Panc1 (cell line): ENCODE data around the gene PBX1. TPM values are rescaled to one million over a fixed set of nuclear protein-coding genes. Genes with fewer than 3 reads are reported as not detected.

Experiments
- ATAC-seq: fragments of 200-7000 bp; cut with Tn5 transposase; 2 replicates; pipeline ENCODE4 v1.9.1; 2020; ENCODE audit warnings: mild to moderate bottlenecking, moderate library complexity
- BruUV-seq: library from RNA; stranded (reverse); fragments of 400-500 nt; replicated peaks from 2 replicates; lab custom pipeline; 2021; lab: Mats Ljungman, UMichigan
- CTCF ChIA-PET: fragments of 300-600 bp; sonication (Branson Sonifier 250); formaldehyde crosslinking; loops from one replicate; lab custom pipeline; 2022; ENCODE audit warnings: antibody characterized with exemption; lab: Charles Lee
- POLR2A ChIA-PET: fragments of 300-600 bp; sonication (Branson Sonifier 250); formaldehyde crosslinking; loops from one replicate; lab custom pipeline; 2022; ENCODE audit warnings: antibody characterized with exemption; lab: Charles Lee
- DNase-seq: peaks from one replicate; pipeline ENCODE4 v3.0.0-alpha.2; 2010; ENCODE audit warnings: low read depth, low spot score
- H3K27ac ChIP-seq: 2 replicates; pipeline ENCODE4 v1.5.1; 2011; ENCODE audit warnings: mild to moderate bottlenecking, low read length, inconsistent platforms
- H3K27me3 ChIP-seq: fragments of 200-500 bp; sonication (Bioruptor generic); 2 replicates; pipeline ENCODE4 v1.6.0; 2014; ENCODE audit warnings: low read length, inconsistent platforms; ENCODE audit not compliant: control insufficient read depth, insufficient read depth
- H3K36me3 ChIP-seq: fragments of 200-500 bp; sonication (Bioruptor generic); 2 replicates; pipeline ENCODE4 v1.5.1; 2014; ENCODE audit warnings: inconsistent platforms, mild to moderate bottlenecking, low read length, moderate library complexity; ENCODE audit not compliant: control insufficient read depth, insufficient read depth
- H3K4me1 ChIP-seq: 2 replicates; pipeline ENCODE4 v1.5.1; 2011; ENCODE audit warnings: inconsistent platforms, mild to moderate bottlenecking, low read length, moderate library complexity; ENCODE audit not compliant: control insufficient read depth, insufficient read depth
- H3K4me3 ChIP-seq, 2 experiments: 2 replicates each; pipeline ENCODE4 v1.5.1; 2011 to 2012; ENCODE audit warnings: low read depth in 2 of 2, low read length in 2 of 2, mild to moderate bottlenecking in 2 of 2, inconsistent platforms in 1 of 2, moderate library complexity in 1 of 2
- H3K9me3 ChIP-seq: fragments of 200-500 bp; sonication (Bioruptor generic); 2 replicates; pipeline ENCODE4 v1.5.1; 2014; ENCODE audit warnings: low read depth, mild to moderate bottlenecking, inconsistent platforms, low read length, moderate library complexity; ENCODE audit not compliant: control insufficient read depth, insufficient read depth
- CTCF ChIP-seq: fragments of 450-650 bp; IDR thresholded peaks from 2 replicates; pipeline ENCODE4 v1.5.1; 2017; ENCODE audit warnings: mild to moderate bottlenecking
- POLR2AphosphoS5 ChIP-seq: IDR thresholded peaks from 2 replicates; pipeline ENCODE4 v1.6.1; 2012; ENCODE audit warnings: mild to moderate bottlenecking, low read depth, low read length, moderate library complexity
- REST ChIP-seq, 2 experiments: IDR thresholded peaks; 2 replicates each; pipeline ENCODE4 v1.6.1; 2011 to 2012; ENCODE audit warnings: low read depth in 2 of 2, control low read depth in 1 of 2, low read length in 1 of 2, mild to moderate bottlenecking in 1 of 2, moderate library complexity in 1 of 2; ENCODE audit not compliant: insufficient read depth in 1 of 2
- SIN3A ChIP-seq: IDR thresholded peaks from 2 replicates; pipeline ENCODE4 v1.6.1; 2012; ENCODE audit warnings: low read depth, mild to moderate bottlenecking, low read length, moderate library complexity, borderline replicate concordance; ENCODE audit not compliant: insufficient read depth
- TCF7L2 ChIP-seq: IDR thresholded peaks from 2 replicates; pipeline ENCODE4 v1.6.1; 2011; ENCODE audit warnings: mild to moderate bottlenecking, low read depth, low read length, inconsistent platforms
- in situ Hi-C: cut with HindIII; loops from 2 replicates; pipeline ENCODE4 v1.10.0; 2016; ENCODE audit warnings: low sequenced_read_pairs, low pct_unique_long_range_greater_than_20kb
- intact Hi-C: fragments of 100-400 bp; cut with micrococcal nuclease; formaldehyde crosslinking; loops from one replicate; pipeline ENCODE4 v1.10.0; 2022; ENCODE audit not compliant: unreplicated experiment
- total RNA-seq: library from RNA; stranded (reverse); gene quantifications from one replicate; pipeline ENCODE4 v1.2.1, GENCODE V29; 2021; ENCODE audit not compliant: unreplicated experiment

Gene PBX1
- total RNA-seq, 1 experiment from 2014 or later, result 2.0 TPM

- peaks cover 3% of the 10 kb centered on the region; the same call in 1 of the 2 replicates for H3K4me1 ChIP-seq
- in situ Hi-C loops, result no loop called here
- ATAC-seq (no peak), DNase-seq (no peak)
- no peak overlapping the region for H3K4me3 ChIP-seq
- no peaks in the 10 kb centered on the region for H3K9me3 ChIP-seq
- no peak overlapping the region for H3K27ac ChIP-seq
- no TSS peak for BruUV-seq
- CTCF ChIA-PET, result no interaction called here
- intact Hi-C loops, result no loop called here
- no peaks in the 10 kb centered on the region for H3K27me3 ChIP-seq
- no peak for TF ChIP-seq POLR2AphosphoS5
- no peak for TF ChIP-seq SIN3A
- TF ChIP-seq CTCF, result no peak
- no peak for TF ChIP-seq TCF7L2
- no peak for TF ChIP-seq REST (IDR thresholded peaks at IDR 0.05; ENCODE audit: insufficient read depth in 1 of 2, low read depth in 2 of 2, low read length in 1 of 2)
- POLR2A ChIA-PET, result no interaction called here
- H3K36me3 ChIP-seq, result no peaks in the 10 kb centered on the region
These were observed 39.7 kb downstream of the PBX1 start for GRCh38 chr1:164598719-164599118.

DNA sequence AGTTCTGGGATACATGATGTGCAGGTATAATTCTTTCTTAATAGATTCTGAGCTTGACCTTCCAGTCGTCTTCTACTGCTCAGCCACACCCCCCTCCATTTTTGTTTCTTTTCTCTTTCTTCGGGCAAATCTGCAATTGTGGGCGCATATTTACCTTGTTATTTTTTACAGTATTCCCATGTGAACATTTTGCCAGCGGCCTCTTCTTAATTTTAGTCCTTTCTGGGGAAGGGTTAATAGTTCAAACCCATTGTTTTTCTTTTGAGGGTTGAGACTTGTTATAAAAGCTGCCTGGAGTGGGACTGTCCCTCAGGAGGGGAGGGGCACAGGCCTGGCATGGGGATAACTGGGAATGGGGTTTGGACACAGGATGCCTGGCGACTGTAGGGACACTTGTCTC is 40.3 kb downstream of the PBX1 start:
- CTCF ChIA-PET, result no interaction called here
- intact Hi-C loops, result no loop called here
- Histone ChIP-seq H3K4me3 (no peak overlapping the region), H3K9me3 (no peaks in the 10 kb centered on the region), H3K36me3 (no peaks in the 10 kb centered on the region), H3K4me1 (peaks cover 3% of the 10 kb centered on the region; the same call in 1 of the 2 replicates), H3K27ac (no peak overlapping the region), H3K27me3 (no peaks in the 10 kb centered on the region)
- ATAC-seq, result no peak
- no TSS peak for BruUV-seq
- no peak for DNase-seq
- TF ChIP-seq CTCF (no peak), TCF7L2 (no peak)
- in situ Hi-C loops, result no loop called here
- POLR2A ChIA-PET, result no interaction called here
